HG03159 (cell line): ENCODE data around the gene NDUFAF3.
A peak's percentile ranks its signal among the peaks of the same experiment; 100 is the strongest.

Experiments used
- ATAC-seq: cut with Tn5 transposase; IDR thresholded peaks from one replicate; pipeline ENCODE4 v1.9.1; 2021; ENCODE audit warnings: mild to moderate bottlenecking, moderate library complexity; ENCODE audit not compliant: unreplicated experiment

The NDUFAF3 gene, protein sequence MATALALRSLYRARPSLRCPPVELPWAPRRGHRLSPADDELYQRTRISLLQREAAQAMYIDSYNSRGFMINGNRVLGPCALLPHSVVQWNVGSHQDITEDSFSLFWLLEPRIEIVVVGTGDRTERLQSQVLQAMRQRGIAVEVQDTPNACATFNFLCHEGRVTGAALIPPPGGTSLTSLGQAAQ

DNA sequence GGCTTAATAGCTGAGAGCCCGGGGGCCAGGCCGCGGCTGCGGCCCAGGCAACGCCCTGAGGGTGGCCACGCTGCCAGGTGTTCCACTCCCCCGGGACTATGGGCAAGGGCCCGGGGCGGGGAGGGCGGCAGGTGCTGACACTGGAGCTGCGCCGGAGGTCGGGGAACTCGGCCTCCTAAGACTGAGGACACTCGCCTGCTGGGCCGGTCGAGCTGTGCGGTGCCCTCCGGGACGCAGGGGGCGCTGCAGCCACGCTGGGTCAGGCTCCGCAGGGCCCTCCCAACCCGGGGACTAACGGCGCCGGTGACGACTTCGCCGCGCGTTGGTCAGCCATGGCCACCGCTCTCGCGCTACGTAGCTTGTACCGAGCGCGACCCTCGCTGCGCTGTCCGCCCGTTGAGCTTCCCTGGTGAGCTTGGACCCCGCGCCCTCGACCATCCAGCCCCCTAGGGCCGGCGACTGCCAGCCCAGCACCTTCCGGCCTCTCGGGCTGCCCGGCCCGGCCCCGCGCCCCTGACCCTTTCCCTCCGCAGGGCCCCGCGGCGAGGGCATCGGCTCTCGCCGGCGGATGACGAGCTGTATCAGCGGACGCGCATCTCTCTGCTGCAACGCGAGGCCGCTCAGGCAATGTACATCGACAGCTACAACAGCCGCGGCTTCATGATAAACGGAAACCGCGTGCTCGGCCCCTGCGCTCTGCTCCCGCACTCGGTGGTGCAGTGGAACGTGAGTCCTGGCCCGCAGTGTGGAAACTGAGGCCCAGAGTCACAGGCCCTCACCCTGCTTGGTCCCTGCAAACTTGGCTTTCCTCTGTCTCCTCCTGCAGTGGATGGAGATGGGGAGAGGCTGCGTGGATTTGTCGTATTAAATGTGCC, at the start of gene NDUFAF3:
Gene NDUFAF3, plus strand, starts transcription at position 309 of the 875 bp plus-strand sequence. Its CDS starts 24 bp downstream, at position 333.
- ATAC-seq, result peak; percentile 56

DNA sequence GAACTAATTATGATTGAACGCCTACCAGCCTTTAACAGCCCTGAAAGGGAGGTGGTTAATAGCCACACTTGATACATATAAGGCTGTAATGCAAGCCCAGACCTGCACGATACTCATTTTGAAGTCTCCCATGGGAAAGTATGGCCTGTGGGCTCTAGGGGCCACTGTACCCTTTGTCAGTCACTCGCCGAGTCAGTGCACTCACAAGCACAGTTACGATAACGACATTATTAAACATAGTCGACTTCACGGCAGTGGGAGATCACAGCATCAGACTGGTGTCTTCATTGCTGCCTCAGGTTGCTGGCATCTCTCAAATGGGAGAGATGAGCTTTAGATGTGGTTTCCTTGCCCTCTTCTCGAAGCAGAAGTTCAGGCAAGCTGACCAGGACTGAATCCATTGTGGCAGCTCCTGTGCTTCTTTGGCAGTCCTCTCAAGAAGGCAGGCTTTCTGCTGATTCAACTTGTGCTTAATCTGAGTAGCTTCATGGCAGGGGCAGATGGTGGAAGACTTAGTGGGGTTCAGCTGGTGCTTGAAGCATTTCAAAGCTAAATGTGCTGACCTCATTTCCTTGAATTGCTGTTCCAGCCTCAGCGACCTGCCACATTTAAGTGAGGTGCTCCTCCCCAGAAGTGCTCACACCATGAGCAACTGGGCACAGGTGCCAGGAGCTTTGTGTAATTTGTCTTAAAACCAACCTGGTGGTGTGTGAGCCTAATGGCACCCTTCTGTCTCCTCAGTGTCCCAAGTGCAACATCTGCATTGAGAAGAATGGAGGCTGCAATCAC, 47.7 kb upstream of the NDUFAF3 start:
- no peak for ATAC-seq

DNA sequence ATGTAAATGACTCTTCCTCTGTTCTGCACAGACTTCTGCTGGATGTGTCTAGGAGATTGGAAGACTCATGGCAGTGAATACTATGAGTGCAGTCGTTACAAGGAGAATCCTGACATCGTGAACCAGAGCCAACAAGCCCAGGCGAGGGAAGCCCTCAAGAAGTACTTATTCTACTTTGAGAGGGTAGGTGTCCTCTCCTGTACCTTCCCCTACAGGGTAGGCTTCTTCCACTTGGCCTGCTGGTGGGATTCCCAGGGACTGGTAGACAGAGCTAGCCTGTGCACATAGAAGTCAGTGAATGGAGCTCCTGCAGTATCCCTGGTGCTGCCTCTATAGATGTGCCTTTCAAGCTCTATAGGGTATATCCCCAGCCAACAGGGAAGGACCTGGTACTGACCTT, 42.5 kb upstream of the NDUFAF3 start:
- ATAC-seq, result no peak

DNA sequence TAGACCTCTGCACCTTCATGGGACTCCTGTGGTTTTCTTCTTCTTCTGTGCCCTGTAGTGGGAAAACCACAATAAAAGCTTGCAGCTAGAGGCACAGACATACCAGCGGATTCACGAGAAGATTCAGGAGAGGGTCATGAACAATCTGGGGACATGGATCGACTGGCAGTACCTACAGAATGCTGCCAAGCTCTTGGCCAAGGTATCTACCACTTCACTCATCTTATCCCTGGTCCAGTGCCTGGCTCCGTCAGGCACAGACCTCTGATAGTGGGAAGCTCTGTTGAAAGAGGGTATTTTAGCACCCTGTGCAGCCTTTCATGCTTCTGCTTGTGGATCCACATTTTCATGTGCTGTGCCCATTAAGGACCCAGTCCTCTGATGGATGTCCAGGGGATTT, 41.6 kb upstream of the NDUFAF3 start:
- ATAC-seq, result no peak

- no peak for ATAC-seq
Measured at GRCh38 chr3:48982016-48982415, 39.9 kb upstream of the NDUFAF3 start.

DNA sequence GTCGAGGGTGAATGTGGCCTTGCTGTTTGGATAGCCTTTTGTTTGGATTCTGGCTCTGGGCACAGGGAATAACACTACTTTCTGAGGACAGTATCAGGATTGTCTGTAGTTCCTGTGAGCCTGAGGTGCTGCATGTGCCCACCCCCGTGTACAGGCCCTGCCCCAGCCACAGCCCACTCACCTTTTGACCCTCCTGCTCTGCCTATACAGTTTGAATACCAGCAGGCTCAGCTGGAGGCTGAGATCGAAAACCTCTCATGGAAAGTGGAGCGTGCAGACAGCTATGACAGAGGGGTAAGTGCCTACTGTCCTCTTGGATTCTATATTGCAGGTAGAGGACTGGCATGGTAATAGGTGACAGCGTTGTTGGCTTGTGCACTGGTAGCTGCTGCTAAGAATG, 39.2 kb upstream of the NDUFAF3 start:
- ATAC-seq, result no peak

DNA sequence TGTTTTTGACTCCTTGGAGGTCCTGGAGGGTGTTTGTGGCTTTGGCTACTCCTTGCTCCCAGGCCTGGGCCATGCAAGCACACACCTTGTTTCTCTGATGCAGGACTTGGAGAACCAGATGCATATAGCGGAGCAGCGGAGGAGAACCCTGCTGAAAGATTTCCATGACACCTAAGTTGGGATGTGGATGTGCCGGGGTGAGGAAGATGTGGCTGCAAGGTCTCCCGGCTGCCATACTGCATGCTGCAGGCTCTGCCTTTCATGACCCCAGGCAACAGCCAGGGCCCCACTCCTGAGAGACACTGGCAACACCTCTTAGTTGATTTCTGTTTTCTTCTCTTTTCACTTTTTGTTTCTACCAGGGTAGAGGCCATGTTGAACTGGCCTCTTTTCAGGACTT, 38.8 kb upstream of the NDUFAF3 start:
- no peak for ATAC-seq

DNA sequence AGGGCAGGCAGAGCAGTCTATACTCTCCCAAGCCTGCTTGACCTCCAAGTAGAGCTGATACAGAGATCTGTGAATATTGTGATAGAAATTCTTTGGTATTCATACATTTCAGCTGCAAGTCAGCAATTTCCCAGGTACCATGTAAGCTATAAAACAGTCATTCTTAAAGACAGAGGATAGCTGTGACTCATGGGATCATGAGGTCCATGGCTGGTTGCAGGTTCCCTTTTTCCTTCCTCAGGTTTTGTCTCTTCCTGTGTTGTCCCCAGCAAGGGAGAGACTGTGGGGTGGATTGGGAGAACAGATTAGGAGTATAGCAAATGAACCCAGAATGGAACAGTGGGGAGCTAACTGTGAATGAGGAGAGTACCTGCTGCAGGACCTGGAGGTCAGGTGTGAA, 37.3 kb upstream of the NDUFAF3 start:
- no peak for ATAC-seq

DNA sequence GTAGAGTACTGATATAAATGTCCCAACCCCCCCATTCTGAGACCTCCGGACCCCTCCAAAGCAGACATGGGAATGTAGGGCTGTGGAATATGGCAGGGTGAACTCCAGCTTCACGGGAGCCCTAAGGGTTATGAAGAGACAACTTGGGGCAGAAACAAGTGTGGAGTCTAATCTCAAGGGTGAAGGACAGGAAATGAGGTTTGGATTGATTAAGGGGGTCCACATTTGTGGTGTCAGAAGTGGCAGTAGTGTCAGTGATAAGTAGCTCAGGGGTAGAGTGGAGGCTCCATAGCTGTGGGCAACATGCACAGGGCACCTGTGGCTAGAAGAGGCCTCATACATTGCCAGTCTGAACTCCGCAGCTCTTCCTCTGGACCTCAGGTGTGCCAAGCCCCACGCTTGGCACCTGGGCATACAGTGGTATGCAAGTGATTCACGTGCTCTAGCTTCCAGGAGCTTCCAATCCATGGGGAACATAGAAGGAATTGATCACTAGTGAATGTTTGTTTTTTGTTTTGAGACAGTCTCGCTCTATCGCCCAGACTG, 36.0 kb upstream of the NDUFAF3 start:
- no peak for ATAC-seq

GRCh38 chr3:48989126-48989795, 32.7 kb upstream of the NDUFAF3 start:
- ATAC-seq, result no peak

DNA sequence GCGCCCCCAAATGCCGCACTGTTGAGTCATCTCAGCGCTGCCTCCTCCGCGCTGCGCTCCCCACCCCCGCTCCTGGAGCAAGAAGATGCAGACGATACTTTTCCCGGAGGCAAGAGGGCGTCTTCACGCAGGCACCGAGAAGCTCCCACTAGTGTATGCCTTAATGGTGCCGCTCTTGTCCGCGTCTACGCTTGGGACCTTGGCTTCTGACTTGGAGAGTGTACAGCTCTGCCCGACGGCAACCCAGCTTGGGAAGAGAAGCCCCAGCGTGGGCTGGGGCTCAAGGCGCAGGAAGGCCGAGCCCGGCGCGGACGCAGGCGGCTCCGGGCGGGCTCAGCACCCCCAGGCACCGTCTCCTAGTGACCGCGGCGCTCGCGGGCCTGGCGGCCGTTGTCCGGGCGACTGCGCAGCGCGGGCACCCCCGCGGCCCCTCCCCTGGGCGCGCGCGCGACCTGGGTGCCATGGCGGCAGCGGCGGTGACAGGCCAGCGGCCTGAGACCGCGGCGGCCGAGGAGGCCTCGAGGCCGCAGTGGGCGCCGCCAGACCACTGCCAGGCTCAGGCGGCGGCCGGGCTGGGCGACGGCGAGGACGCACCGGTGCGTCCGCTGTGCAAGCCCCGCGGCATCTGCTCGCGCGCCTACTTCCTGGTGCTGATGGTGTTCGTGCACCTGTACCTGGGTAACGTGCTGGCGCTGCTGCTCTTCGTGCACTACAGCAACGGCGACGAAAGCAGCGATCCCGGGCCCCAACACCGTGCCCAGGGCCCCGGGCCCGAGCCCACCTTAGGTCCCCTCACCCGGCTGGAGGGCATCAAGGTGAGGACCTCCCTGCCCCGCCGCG, 31.9 kb upstream of the NDUFAF3 start, which contains the start of gene P4HTM:
Gene P4HTM, plus strand, starts transcription at position 446 of the 840 bp plus-strand sequence. Its CDS starts 16 bp downstream, at position 462.
- peak; percentile 49 for ATAC-seq

DNA sequence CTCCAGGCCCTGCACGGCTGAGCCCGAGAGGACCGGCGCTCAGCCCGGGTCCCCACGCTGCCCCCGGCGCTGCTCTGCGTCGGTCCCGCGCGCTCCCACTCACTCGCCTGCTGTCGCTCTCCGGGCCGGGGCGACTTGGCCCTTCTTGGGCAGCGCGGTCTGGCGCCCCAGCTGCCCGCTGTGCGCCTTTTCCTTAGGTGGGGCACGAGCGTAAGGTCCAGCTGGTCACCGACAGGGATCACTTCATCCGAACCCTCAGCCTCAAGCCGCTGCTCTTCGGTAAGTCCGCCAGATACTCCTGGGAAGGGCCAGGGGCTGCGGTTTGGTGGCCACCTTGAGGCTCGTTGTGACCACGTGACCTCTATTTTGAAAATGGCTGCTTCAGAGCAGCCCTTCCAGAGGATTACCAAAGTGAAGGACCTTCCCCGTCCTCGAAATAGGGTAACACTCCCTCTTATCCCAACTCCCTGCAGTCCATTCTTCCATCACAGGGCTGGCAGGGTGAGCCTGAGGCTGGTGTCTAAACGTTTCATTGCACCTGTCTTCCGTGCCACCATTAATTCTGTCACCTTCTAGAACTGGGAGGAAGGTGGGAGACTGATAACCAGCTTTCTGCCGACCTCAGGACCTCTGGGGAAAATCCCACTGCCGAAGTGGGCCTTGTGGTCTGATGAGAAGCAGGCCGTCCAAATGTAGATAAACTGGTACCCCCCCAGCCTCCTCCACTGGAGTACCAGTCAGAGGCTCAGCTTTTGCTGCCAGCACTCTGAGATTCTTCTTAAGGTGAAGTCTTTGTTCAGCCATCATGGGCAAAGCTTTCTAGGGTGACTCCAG, 31.1 kb upstream of the NDUFAF3 start:
- peak; percentile 4 for ATAC-seq

DNA sequence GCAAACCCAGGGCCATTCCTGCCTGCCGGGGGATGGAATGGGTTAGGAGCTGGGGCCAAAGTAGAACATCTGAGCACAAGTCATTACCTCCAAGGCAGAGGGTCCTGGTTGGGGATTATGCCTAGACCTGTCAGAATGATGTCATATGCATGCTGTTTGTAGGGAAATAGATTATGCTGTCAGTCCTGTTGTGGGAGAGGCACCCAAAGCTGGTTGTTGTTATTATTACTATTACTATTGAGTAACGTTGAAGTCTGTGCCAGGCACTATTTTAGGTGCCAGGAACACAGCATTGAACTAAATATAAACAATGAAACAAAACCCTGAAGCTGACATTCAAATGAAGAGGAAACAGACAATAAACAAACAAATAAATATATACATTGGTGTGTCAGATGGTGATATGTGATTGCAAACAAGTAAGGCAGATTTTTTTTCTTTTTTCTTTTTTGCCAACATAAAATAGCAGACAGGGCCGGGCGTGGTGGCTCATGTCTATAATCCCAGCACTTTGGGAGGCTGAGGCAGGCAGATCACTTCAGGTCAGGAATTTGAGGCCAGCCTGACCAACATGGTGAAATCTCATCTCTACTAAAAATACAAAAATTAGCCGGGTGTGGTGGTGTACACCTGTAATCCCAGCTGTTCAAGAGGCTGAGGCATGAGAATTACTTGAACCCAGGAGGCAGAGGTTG, 29.9 kb upstream of the NDUFAF3 start:
- ATAC-seq, result no peak

- no peak for ATAC-seq
Measured at GRCh38 chr3:48993834-48994233, 28.1 kb upstream of the NDUFAF3 start.

DNA sequence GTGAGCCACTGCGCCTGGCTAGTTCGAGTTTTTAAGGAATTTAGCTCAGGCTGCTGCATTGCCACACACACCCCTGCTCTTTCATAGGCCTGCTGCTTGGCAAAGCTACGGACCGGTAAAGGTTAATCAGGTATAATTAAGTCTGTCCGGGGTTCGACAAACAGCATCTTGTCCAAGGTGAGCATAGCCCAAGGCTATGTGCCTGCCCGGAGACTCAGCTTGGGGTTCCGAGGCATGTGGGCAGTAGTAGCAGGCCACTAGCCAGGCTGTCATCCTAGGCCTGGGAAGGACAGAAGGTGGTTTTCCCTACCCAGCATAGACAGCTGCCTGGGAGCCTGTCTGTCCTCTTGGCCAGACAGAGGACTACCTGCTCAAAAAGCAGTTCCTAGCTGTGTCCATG, 25.3 kb upstream of the NDUFAF3 start:
- no peak for ATAC-seq

GRCh38 chr3:48997102-48997635, 24.8 kb upstream of the NDUFAF3 start:
- no peak for ATAC-seq

DNA sequence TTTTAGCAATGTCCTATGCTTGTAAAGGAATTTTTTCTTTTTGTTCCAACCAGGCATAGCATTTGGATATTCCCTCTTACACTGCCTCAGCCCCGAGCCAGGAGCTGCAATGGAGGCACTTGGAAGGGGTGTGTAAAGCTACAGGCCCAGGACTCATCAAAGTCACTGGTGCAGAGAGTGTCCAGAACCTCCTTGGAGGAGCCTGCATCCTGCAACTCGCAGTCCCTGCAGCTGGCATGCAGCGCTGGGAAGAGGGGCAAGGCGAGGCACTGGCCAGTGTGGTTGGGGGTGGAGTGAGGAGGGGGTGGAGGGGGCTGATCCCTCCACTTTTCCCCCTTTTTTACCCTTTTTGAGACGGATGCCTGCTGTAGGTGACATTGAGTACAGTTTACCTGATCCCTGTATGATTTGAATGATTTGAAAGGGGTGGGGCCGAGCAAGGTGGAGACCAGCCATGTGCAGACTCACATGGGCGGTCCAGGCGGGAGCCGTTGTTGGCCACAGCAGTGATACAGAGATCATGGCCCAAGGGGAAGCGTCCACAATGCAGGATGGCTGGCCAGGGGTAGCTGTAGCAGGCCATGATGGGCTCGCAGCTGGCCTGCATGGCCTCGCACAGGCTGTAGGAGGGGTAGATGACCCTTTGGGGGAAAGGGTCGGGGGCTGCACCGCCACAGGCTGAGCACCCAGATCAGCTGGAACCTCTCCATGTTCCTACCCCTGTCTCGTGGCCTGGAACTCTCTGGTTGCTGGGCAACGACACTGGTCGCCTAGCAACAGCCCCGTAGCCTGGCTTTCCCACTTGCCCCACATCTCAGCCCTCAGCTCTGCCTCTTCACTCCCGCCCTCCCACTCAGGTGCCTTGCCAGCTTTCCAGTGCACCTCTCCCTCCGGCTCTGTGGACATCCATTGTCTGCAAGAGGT, 23.9 kb upstream of the NDUFAF3 start:
- ATAC-seq, result no peak
